GM23338 (cell line): ENCODE measurements around the gene ZNF440.

ENCODE experiments used
- CREB1 ChIP-seq: fragments of 250-450 bp; sonication (Bioruptor Pico); IDR thresholded peaks from 2 replicates; pipeline ENCODE4 v1.5.0; 2020; ENCODE audit warnings: low read depth, mild to moderate bottlenecking, moderate library complexity
- CTCF ChIP-seq, 2 experiments: fragments of 200-600 bp in 1 of 2; sonication (generic) in 1 of 2; conservative IDR thresholded peaks; 2 replicates each; pipeline versions ENCODE4 v1.5.1 to v1.6.1; 2016 to 2017; ENCODE audit warnings: antibody characterized with exemption in 2 of 2, low read depth in 2 of 2, mild to moderate bottlenecking in 2 of 2, moderate library complexity in 1 of 2
- EZH2 ChIP-seq: fragments of 200-600 bp; sonication (generic); IDR thresholded peaks from one replicate; pipeline ENCODE4 v1.8.0; 2017; ENCODE audit warnings: antibody characterized with exemption, mild to moderate bottlenecking, low read depth; ENCODE audit not compliant: unreplicated experiment
- EZH2phosphoT487 ChIP-seq: fragments of 200-600 bp; sonication (generic); IDR thresholded peaks from one replicate; pipeline ENCODE4 v1.8.1; 2018; ENCODE audit warnings: antibody characterized with exemption; ENCODE audit not compliant: unreplicated experiment
- JUNB ChIP-seq: IDR thresholded peaks from one replicate; pipeline ENCODE4 v1.6.1; 2016; ENCODE audit warnings: antibody characterized with exemption; ENCODE audit not compliant: unreplicated experiment
- POLR2AphosphoS5 ChIP-seq: IDR thresholded peaks from 2 replicates; pipeline ENCODE4 v1.6.1; 2016; ENCODE audit warnings: antibody characterized with exemption, low read depth
- STAT1 ChIP-seq: IDR thresholded peaks from one replicate; pipeline ENCODE4 v1.6.1; 2016; ENCODE audit warnings: antibody characterized with exemption; ENCODE audit not compliant: unreplicated experiment
- ZNF331 ChIP-seq: fragments of 250-450 bp; sonication (Bioruptor Pico); IDR thresholded peaks from 2 replicates; pipeline ENCODE4 v1.5.0; 2020; ENCODE audit warnings: low read depth, mild to moderate bottlenecking, moderate library complexity
- TF ChIP-seq, protein P1 (sequence below): IDR thresholded peaks from one replicate; pipeline ENCODE4 v1.6.1; 2018; ENCODE audit warnings: antibody characterized with exemption; ENCODE audit not compliant: unreplicated experiment

DNA sequence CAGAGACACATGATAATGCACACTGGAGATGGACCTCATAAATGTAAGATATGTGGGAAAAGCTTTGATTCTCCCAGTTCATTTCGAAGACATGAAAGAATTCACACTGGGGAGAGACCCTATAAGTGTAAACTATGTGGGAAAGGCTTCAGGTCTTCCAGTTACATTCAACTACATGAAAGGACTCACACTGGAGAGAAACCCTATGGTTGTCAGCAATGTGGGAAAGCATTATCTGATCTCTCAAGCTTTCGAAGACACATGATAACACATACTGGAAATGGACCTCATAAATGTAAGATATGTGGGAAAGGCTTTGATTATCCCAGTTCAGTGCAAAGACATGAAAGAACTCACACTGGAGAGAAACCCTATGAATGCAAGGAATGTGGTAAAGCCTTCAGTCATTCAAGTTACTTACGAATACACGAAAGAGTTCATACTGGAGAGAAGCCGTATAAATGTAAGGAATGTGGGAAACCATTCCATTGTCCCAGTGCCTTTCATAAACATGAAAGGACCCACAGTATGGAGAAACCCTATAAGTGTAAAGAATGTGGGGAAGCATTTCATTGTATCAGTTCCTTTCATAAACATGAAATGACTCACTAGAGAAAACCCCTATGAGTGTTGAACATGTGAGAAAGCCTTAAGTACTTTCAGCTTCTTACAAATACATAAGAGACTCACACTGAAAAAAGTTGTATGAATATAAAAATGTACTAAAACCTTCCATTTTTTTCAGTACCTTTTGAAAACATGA, 32.6 kb upstream of the ZNF440 start:
- TF ChIP-seq POLR2AphosphoS5 (no peak), CTCF (conservative IDR thresholded peaks at IDR 0.05; ENCODE audit: low read depth in 2 of 2) (no peak), EZH2 (no peak), CREB1 (no peak), EZH2phosphoT487 (no peak), JUNB (no peak), ZNF331 (CRISPR knock-in tag) (no peak), STAT1 (no peak)
- TF ChIP-seq, protein P1, sequence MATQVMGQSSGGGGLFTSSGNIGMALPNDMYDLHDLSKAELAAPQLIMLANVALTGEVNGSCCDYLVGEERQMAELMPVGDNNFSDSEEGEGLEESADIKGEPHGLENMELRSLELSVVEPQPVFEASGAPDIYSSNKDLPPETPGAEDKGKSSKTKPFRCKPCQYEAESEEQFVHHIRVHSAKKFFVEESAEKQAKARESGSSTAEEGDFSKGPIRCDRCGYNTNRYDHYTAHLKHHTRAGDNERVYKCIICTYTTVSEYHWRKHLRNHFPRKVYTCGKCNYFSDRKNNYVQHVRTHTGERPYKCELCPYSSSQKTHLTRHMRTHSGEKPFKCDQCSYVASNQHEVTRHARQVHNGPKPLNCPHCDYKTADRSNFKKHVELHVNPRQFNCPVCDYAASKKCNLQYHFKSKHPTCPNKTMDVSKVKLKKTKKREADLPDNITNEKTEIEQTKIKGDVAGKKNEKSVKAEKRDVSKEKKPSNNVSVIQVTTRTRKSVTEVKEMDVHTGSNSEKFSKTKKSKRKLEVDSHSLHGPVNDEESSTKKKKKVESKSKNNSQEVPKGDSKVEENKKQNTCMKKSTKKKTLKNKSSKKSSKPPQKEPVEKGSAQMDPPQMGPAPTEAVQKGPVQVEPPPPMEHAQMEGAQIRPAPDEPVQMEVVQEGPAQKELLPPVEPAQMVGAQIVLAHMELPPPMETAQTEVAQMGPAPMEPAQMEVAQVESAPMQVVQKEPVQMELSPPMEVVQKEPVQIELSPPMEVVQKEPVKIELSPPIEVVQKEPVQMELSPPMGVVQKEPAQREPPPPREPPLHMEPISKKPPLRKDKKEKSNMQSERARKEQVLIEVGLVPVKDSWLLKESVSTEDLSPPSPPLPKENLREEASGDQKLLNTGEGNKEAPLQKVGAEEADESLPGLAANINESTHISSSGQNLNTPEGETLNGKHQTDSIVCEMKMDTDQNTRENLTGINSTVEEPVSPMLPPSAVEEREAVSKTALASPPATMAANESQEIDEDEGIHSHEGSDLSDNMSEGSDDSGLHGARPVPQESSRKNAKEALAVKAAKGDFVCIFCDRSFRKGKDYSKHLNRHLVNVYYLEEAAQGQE: no peak
